Right ventricle myocardium inferior (tissue), 1 donor: ENCODE measurements around the gene RPS26. TPM values are rescaled to one million over a fixed set of nuclear protein-coding genes. Genes with fewer than 3 reads are reported as not detected.

Source experiments
- total RNA-seq: library from RNA; stranded (reverse); fragmentation: NEBNext Ultra II Directional; extraction: Animal tissue kit (Norgen Biotek cat#: 25700); gene quantifications from one replicate; pipeline ENCODE4 v1.2.1, GENCODE V29; 2021
- donor health status: DM: no; HTN: yes; CAD: no; lungs with severe emphysema.

The RPS26 gene
- total RNA-seq, 1 donor from 2014 or later, result 35.5 TPM

Other genes with a start within 250 kb of the RPS26 start
- gene SARNP, start 224.2 kb upstream of the RPS26 start, total RNA-seq, result 50.2 TPM
- gene ORMDL2, start 223.9 kb upstream of the RPS26 start, total RNA-seq, result 17.3 TPM
- gene DNAJC14, start 212.3 kb upstream of the RPS26 start, total RNA-seq, result 18.3 TPM
- 2.9 TPM for gene MMP19, start 199.0 kb upstream of the RPS26 start, total RNA-seq
- 19.1 TPM for gene PYM1, start 114.0 kb upstream of the RPS26 start, total RNA-seq
- 8.1 TPM for gene DGKA, start 110.8 kb upstream of the RPS26 start, total RNA-seq
- gene PMEL, start 75.9 kb upstream of the RPS26 start, total RNA-seq, result not detected
- 11.6 TPM for gene CDK2, start 75.1 kb upstream of the RPS26 start, total RNA-seq
- 113 TPM for gene RAB5B, start 67.8 kb upstream of the RPS26 start, total RNA-seq
- gene SUOX, start 44.6 kb upstream of the RPS26 start, total RNA-seq, result 28.1 TPM
- gene IKZF4, start 20.9 kb upstream of the RPS26 start, total RNA-seq, result 9.5 TPM
- gene ERBB3, start 38.2 kb downstream of the RPS26 start, total RNA-seq, result 2.8 TPM
- gene PA2G4, start 62.6 kb downstream of the RPS26 start, total RNA-seq, result 69.7 TPM
- gene RPL41, start 74.7 kb downstream of the RPS26 start, total RNA-seq, result 2,099 TPM
- 7.3 TPM for gene ZC3H10, start 76.3 kb downstream of the RPS26 start, total RNA-seq
- 33.6 TPM for gene ESYT1, start 86.3 kb downstream of the RPS26 start, total RNA-seq
- gene MYL6B, start 110.7 kb downstream of the RPS26 start, total RNA-seq, result 45.8 TPM
- gene MYL6, start 116.4 kb downstream of the RPS26 start, total RNA-seq, result 673 TPM
- gene SMARCC2, start 147.6 kb downstream of the RPS26 start, total RNA-seq, result 68.8 TPM
- 53.8 TPM for gene RNF41, start 180.0 kb downstream of the RPS26 start, total RNA-seq
- gene NABP2, start 182.4 kb downstream of the RPS26 start, total RNA-seq, result 22.2 TPM
- gene SLC39A5, start 188.1 kb downstream of the RPS26 start, total RNA-seq, result not detected
- gene ANKRD52, start 216.5 kb downstream of the RPS26 start, total RNA-seq, result 23.9 TPM
- 130 TPM for gene COQ10A, start 225.0 kb downstream of the RPS26 start, total RNA-seq